HG02973 (cell line): ENCODE measurements around the gene CMTM4.

Experiments used
- ATAC-seq: cut with Tn5 transposase; IDR thresholded peaks from one replicate; pipeline ENCODE4 v1.9.1; 2021; ENCODE audit warnings: moderate library complexity; ENCODE audit not compliant: unreplicated experiment

CMTM4 gene

DNA sequence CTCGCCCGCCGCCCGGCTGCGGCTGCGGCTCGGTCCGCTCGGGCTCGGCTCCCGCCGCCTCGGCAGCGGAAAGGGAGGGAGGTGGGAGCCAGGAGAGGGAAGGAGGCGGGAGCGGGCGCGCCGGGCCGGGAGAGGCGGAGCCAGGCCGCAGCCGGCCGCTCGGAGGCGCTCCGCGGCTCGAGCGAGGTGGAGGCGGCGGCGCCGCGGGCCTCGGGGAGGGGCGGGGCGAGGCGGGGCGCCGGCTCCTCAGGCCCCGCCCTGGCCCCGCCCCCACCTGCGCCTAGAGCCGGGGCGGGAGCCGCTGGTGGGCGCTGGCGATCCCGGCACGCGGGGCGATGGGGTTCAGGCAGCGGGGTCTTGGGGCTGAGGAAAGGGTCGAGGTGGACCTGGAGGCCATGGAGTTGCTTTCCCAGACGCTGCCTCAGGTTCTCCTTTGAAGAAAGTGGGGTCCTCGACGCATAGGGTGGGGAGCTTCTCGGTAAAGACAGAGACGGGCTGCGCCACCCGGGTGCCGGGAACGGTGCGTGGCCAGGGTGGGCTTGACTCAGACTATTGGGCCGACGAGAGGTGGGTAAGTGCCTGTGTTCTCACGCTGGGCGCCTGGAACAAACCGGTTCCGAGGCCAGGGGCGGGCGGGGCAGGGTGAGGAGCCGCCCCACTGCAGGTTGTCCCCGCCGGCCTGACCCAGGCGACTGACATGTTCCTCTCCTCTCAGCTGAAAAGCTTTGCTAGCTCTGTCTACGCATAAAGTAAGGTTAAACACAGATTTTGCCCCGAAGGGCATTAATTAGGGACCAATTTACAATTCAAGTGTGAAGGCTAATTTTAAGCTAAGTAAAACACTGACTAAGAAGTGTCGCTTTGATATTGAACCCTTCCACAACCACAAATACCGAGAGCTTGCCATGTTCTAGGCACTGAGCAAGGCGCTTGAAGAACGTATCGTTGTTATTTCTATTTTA, at the start of gene CMTM4:
CMTM4 (minus strand) TSS at position 75 of the 962 bp plus-strand sequence. CDS start 218 bp downstream, outside the sequence.
- ATAC-seq = peak; percentile 82

GRCh38 chr16:66746048-66746447, 49.5 kb upstream of the CMTM4 start:
- no peak for ATAC-seq

DNA sequence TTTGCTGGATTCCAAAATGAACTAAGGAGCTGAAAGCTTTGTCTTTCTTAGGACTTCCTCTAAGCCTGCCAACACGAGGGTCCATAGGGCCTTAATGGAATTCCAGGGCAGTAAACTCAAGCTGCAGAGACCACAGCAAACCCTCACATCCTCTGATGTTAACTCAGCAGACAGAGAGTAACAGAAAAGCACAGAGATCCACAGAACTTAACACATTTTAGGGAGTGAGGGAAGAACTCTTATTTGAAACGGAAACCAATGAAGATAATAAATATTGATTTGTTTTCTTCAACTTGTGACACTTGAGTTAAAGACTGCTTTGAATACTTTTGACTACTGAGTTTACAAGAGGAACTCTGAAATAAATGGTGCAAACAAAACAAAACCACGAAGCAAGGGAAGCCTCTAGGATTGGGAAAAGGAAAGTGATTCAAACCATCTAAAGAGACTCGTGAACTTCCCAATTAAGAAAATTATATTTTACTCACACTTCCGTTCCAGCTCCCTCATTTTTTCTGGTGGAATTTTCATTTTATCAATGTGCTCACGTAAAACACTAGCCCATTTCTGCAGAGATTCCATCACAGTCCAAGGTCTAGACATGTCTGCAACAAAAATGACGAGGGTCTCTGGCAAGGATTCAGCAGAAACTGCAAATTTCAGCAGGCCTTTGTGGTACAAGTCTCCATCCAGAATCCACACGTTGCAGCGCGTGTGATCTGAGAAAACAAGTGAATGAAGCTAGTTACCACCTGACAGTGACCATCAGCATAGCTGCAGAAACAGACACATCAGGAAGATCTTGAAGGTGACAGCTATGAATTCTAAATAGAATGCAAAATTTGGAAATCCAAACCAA, 45.6 kb upstream of the CMTM4 start:
- no peak for ATAC-seq

DNA sequence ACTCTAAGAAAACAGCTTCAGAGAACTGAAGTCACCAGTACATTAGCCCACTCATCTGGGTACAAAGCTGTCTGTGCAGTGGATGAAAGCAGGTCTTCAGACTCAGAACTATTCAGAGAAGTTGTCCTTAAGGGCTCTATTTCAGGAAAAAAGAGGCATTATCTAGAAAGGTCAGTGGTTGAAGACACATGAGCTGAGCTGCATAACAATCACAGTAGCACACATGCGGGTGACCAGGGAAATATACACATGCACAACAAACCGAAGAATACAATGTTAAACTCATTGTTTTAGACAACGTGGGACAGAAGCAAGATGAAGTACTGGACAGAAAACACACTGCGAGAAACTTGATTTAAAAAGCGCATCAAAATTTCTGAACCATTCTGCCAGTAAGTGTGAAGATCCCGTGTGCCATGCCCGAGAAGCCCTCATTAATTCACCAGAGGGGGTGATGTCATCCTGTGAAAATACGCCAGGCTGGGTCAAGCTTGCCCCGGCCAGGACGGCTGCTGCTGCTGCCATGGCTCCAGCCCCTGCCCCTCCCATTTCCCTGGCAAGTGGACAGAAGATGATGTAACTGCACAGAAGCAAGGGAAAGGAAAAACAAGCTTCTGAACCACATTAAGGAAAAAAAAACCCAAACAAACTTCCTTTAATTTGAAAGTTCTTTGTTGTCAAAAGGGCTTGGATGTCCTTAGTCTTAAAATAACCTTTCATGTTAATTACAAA, 44.8 kb upstream of the CMTM4 start:
- ATAC-seq = no peak

DNA sequence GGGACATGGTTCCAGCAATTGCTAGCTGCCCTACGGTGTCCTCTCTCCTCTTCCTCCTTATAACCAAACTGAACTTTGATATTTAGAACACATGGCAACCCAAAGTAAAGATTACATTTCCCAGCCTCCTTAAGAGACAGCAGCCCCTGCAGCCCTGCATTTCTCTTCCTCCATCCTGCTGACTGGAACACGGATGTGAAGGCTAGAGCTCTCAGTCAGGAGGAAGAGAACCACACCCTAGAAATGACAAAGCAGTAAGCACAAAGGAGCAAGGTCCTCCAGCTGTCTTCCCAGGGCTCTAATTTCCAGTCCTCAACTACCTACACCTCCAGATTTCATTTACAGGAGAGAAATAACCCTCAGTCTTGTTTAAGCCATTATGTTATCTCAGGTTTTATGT, 44.0 kb upstream of the CMTM4 start:
- no peak for ATAC-seq

- no peak for ATAC-seq
Observed at GRCh38 chr16:66740010-66740409, 43.5 kb upstream of the CMTM4 start.

DNA sequence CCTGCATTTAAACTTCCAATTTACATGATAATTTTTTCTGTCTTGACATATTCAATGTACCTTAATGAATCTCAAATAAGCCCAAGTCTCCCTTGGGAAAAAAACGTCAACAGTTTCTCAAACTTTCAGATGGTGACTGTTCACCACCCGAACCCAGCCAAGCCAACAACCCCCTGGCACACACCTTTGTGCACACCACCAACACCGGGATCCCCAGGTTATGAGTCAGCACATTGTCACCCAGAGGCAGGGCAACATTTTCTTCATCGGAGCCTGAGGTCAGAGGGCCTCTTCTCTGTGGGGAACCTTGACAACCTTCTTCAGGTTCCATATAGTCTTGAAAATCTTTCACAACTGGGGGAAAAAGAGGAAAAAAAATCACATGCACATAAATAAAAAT, 39.3 kb upstream of the CMTM4 start:
- ATAC-seq = no peak

- no peak for ATAC-seq
Observed at GRCh38 chr16:66731101-66731500, 34.6 kb upstream of the CMTM4 start.

DNA sequence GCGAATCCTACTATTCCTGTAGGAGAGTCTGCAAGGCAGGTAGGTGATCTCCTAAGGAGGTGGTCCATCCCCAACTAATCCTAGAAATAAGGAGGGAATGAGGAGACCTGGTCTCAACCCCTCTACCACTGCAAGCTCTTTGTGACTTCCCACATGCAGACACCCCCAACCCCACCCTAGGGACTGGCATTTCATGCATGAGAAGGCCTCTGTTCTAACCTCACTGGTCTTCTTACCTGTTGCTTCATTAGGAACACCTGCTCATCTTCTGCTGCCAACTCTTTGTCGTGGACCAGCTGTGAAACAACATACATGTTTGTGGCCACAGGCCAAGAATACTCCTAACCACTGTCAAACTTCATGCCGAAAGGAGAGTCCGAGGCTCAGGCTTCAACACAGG, 32.3 kb upstream of the CMTM4 start:
- ATAC-seq = no peak

DNA sequence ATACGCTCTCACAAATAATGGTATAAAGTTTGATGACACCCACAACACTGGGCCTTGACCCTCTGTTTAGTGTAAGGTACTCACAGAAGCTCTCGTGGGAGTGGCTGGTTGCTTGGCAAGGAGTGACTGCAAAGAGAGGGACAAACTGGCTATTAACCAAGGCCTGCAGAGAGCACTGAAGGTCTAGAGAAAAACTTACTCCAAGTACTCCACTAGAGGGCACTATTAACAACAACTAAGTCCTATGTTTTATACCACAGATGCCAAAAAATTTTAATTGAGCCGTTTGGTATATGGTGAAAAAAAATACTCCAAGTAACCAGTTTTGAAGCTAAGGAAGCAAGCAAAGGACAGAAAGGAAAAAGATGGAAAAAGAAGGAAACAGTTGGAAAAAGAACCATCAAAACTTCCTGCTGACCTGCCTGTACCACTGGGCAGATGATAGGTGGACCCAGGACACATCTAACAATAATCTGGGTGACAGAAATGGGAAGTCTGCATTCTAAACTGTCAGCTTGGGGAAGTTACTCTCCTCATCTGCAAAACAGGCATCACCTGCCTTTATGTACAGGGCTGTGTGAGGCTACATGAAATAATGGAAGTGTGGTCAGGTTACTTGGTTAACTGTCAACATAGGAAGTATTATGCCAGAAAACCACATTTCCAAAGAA, 31.7 kb upstream of the CMTM4 start:
- ATAC-seq = no peak

GRCh38 chr16:66720766-66721165, 24.2 kb upstream of the CMTM4 start:
- ATAC-seq = no peak

DNA sequence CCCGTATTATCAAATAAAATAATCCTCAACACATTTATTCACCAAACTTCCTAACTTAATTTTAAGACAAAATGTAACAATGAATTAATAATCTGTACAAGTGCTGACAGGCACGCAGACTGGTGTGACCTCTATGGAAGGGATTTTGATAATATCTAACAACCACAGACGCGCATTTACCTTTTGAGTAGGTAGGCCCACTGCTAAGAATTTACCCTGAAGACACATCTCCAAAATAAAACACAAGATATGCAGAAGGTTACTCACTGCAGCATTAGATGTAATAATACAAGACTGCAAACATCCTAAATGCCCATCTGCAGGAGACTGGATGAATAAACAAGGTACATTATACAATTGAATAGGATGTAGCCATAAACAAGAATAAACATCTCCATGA, 22.7 kb upstream of the CMTM4 start:
- no peak for ATAC-seq

DNA sequence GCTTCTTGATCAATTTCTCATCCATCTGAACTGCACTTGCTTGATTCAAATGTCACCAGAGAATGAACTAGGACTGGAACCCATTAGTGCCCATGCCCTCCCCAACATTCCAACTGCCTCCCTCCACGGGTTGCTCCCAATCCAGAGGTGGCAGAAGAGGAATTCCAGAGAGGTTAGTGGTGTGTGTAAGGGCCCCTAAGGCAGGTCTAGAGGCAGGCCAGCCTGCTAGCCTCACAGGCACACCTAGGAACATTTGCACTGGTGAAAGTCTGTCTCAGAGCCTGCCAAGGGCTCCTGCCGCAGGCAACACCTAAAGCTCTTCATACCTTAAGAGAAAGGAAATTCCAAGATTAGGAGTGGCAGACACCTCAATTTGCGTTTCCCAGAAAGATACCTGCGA, 21.2 kb upstream of the CMTM4 start:
- no peak for ATAC-seq

DNA sequence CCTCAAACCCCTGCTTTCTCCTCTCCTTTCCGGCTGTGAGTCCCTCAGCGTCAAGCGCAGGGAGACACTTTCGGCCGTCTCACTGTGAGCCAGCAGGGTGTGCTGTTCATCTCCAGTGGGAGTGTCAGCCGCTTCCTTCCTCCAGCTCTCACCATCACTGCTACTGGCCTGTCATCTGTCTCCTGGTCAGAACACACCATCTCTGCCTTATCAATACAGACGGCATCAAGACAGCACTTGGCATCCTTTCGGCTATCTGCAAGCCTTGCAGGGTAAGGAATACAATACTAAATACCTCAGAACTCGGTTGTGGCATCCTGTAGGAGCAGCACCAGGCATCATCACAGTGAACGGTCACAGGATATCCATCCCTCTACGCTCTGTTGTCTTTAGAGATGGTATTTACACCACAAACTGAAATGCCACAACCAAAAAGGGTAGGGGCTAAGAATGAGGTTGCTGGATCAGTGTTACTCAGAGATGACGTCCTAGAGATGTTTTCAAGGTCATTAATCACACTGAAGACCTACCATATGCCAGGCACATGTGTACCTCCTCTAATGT, 20.7 kb upstream of the CMTM4 start:
- no peak for ATAC-seq

DNA sequence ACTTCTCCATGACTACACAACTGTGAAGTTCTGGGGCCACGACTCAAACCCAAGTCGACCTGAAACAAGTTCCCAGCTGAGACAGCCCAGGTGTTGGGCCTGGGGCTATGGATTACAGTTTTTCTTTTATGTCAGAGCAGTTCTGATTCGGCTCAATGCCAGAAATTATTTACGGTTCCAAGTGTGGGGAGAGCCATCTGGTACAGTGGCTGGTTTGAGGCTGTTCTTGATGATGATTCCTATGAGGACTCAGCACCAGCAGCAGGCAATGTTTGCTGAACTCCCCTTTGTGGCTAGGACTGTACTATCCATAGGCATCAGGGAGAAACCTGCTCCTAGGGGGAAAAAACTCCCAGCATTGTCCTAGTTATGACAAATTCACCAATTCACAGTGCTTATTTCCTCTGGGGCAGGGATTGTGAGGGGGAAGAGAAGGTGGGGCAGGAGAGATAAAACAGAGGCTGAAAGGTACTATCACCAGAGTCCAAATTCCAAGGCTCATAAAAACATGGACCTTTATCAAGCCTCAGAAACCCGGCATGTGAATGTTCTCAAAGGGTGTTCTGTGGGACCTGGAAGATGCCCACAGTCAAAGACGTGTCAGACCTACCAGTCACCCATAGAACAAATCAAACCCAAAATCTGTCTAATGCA, 18.2 kb upstream of the CMTM4 start:
- ATAC-seq = no peak

GRCh38 chr16:66714062-66714461, 17.5 kb upstream of the CMTM4 start:
- ATAC-seq = no peak

- ATAC-seq = no peak
Observed at GRCh38 chr16:66713076-66713475, 16.5 kb upstream of the CMTM4 start.

DNA sequence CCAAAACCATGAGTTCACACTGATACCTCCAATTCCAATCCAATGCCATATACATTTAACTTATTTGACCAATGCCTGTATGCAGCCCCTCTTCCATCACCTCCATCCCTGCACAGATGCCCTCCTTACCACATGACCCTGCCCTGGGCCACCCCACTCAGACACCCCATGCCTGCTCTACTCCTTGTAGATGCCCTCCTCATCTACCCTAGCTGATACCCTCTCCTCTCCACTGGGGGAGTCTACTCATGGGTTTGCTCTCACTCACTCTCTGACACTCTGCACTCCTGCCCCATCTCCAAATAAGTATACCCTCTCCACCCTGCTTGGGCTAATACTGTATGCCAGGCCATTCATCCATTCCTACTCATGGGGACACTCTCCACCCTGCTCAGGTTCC, 16.0 kb upstream of the CMTM4 start:
- no peak for ATAC-seq

DNA sequence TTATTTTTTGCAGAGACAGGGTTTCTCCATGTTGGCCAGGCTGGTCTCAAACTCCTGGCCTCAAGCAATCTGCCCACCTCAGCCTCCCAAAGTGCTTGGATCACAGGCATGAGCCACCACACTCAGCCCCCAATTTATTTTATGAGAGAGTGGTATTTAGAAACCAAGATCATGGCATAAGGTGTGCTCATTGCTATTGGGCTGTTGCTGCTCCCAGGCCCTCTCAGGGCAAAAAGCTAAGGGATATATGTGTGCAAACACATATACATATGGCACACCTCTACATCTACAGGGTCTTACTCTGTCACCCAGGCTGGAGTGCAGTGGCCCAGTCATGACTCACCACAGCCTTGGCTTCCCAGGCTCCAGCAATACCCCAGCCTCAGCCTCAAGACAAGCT, 15.0 kb upstream of the CMTM4 start:
- ATAC-seq = no peak

DNA sequence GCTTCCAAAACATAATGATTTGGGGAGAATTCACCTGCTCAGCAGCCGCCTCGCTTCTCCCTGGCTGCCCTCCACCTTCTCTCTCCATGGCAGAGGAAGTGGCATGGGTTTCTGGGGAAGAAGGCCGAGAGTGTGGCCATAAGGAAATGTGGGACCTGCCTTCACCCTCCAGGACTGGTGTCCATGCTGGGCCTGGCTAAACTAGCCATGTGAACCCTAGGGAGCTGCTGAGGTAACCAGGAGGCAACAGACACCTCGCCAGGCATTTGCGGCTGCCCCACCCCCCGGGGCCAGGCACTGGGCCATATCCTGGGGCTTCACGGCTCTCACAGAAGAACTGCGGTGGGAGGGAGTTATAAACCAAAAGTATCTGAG, 9.9 kb upstream of the CMTM4 start:
- no peak for ATAC-seq
